ENCODE measurements around the gene RITA1.
A peak's percentile ranks its signal among the peaks of the same experiment; 100 is the strongest.

Gene RITA1

GRCh38 chr12:113236539-113237399 lies 51.2 kb downstream of the RITA1 start:
- TF ChIP-seq, protein P1, sequence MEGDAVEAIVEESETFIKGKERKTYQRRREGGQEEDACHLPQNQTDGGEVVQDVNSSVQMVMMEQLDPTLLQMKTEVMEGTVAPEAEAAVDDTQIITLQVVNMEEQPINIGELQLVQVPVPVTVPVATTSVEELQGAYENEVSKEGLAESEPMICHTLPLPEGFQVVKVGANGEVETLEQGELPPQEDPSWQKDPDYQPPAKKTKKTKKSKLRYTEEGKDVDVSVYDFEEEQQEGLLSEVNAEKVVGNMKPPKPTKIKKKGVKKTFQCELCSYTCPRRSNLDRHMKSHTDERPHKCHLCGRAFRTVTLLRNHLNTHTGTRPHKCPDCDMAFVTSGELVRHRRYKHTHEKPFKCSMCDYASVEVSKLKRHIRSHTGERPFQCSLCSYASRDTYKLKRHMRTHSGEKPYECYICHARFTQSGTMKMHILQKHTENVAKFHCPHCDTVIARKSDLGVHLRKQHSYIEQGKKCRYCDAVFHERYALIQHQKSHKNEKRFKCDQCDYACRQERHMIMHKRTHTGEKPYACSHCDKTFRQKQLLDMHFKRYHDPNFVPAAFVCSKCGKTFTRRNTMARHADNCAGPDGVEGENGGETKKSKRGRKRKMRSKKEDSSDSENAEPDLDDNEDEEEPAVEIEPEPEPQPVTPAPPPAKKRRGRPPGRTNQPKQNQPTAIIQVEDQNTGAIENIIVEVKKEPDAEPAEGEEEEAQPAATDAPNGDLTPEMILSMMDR (IDR thresholded peaks at IDR 0.05; ENCODE audit: low read length) = no peak
- no peak for TF ChIP-seq EZH2 (IDR thresholded peaks at IDR 0.05; ENCODE audit: borderline replicate concordance, low read length)
- H2AFZ ChIP-seq (ENCODE audit: low read length) = no peak overlapping the region
- peak overlapping the region; percentile 31 for H3K27ac ChIP-seq (ENCODE audit: low read depth, low read length, poor library complexity, severe bottlenecking)
- H3K36me3 ChIP-seq (ENCODE audit: insufficient read depth, low read length) = peaks cover 95% of the 10 kb centered on the region
- 0 out of 2 replicates have a peak, but pooled peaks cover 6% of the 10 kb centered on the region for H3K79me2 ChIP-seq (ENCODE audit: insufficient read depth, low read length)
- 0 out of 2 replicates have a peak, but pooled peaks cover 2% of the 10 kb centered on the region for H3F3A ChIP-seq (ENCODE audit: insufficient read depth, low read length)
- H3K9me3 ChIP-seq (ENCODE audit: low read length) = no peaks in the 10 kb centered on the region
- H4K20me1 ChIP-seq (ENCODE audit: insufficient read depth, low read length) = no peaks in the 10 kb centered on the region
- H3K9ac ChIP-seq (ENCODE audit: low read length) = no peak overlapping the region
- H3K9me2 ChIP-seq (ENCODE audit: low read depth, low read length) = no peaks in the 10 kb centered on the region
- no peaks in the 10 kb centered on the region for H3K27me3 ChIP-seq (ENCODE audit: insufficient read depth, low read length)
- H3K4me2 ChIP-seq (ENCODE audit: low read length) = no peak overlapping the region
- peaks cover 72% of the 10 kb centered on the region for H3K4me1 ChIP-seq (ENCODE audit: insufficient read depth, low read length, severe bottlenecking)
- no peak overlapping the region for H3K4me3 ChIP-seq (ENCODE audit: low read depth, low read length, poor library complexity, severe bottlenecking)

DNA sequence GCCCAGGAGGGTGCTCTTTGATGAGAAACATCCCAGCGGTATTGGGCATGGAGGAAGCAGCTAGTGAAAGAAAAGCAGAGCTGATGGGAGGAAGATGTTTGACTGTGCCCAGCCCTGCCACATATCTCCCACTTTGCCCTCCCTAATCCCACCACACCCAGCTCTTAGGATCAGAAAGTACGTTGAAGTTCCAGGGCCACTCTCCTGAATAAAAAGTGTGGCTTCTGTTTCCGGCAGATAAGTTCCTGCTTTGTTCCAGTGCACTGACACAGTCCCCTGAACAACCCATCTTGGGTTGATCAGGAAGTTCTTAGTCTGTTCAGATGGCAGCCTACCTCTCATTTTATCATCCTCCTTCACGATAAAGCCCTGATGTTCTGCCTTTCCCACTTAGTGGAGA lies 52.2 kb downstream of the RITA1 start:
- H2AFZ ChIP-seq (ENCODE audit: low read length) = no peak overlapping the region
- 0 out of 2 replicates have a peak, but pooled peaks cover 6% of the 10 kb centered on the region for H3K79me2 ChIP-seq (ENCODE audit: insufficient read depth, low read length)
- H4K20me1 ChIP-seq (ENCODE audit: insufficient read depth, low read length) = no peaks in the 10 kb centered on the region
- peaks cover 63% of the 10 kb centered on the region for H3K4me1 ChIP-seq (ENCODE audit: insufficient read depth, low read length, severe bottlenecking)
- H3K9ac ChIP-seq (ENCODE audit: low read length) = no peak overlapping the region
- no peaks in the 10 kb centered on the region for H3K9me3 ChIP-seq (ENCODE audit: low read length)
- no peak overlapping the region for H3K4me3 ChIP-seq (ENCODE audit: low read depth, low read length, poor library complexity, severe bottlenecking)
- H3K36me3 ChIP-seq (ENCODE audit: insufficient read depth, low read length) = peaks cover 95% of the 10 kb centered on the region
- TF ChIP-seq, protein P1 (IDR thresholded peaks at IDR 0.05; ENCODE audit: low read length) = no peak
- no peak for TF ChIP-seq EZH2 (IDR thresholded peaks at IDR 0.05; ENCODE audit: borderline replicate concordance, low read length)
- H3K4me2 ChIP-seq (ENCODE audit: low read length) = no peak overlapping the region
- H3F3A ChIP-seq (ENCODE audit: insufficient read depth, low read length) = 0 out of 2 replicates have a peak, but pooled peaks cover 2% of the 10 kb centered on the region
- peak overlapping the region; percentile 88 for H3K27ac ChIP-seq (ENCODE audit: low read depth, low read length, poor library complexity, severe bottlenecking)
- no peaks in the 10 kb centered on the region for H3K9me2 ChIP-seq (ENCODE audit: low read depth, low read length)
- no peaks in the 10 kb centered on the region for H3K27me3 ChIP-seq (ENCODE audit: insufficient read depth, low read length)

DNA sequence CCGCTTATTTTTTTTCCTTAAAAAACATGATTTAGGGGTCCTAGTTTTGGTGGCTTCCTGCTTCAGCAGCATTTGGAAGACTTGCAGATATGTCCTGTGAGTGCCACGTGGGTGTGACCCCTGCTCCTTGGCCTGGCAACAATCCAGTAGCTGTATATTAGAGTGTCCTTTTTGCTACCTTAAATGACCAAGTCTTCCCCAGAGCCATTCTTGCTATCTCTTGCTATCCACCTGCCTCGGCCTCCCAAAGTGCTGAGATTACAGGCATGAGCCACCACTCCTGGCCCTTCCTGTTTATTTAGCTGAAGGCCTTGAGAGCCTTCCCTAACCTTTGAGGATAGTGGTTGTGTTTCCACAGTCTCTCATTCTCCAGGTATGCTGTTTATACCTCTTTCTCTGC lies 52.8 kb downstream of the RITA1 start:
- Histone ChIP-seq H3K4me2 (ENCODE audit: low read length) (no peak overlapping the region), H4K20me1 (ENCODE audit: insufficient read depth, low read length) (no peaks in the 10 kb centered on the region), H3K9me3 (ENCODE audit: low read length) (no peaks in the 10 kb centered on the region), H3K27me3 (ENCODE audit: insufficient read depth, low read length) (no peaks in the 10 kb centered on the region), H3K27ac (ENCODE audit: low read depth, low read length, poor library complexity, severe bottlenecking) (peak overlapping the region; percentile 88), H3K9me2 (ENCODE audit: low read depth, low read length) (no peaks in the 10 kb centered on the region), H3F3A (ENCODE audit: insufficient read depth, low read length) (0 out of 2 replicates have a peak, but pooled peaks cover 2% of the 10 kb centered on the region), H2AFZ (ENCODE audit: low read length) (no peak overlapping the region), H3K4me1 (ENCODE audit: insufficient read depth, low read length, severe bottlenecking) (peaks cover 58% of the 10 kb centered on the region), H3K9ac (ENCODE audit: low read length) (no peak overlapping the region), H3K4me3 (ENCODE audit: low read depth, low read length, poor library complexity, severe bottlenecking) (no peak overlapping the region), H3K79me2 (ENCODE audit: insufficient read depth, low read length) (0 out of 2 replicates have a peak, but pooled peaks cover 6% of the 10 kb centered on the region), H3K36me3 (ENCODE audit: insufficient read depth, low read length) (peaks cover 97% of the 10 kb centered on the region)
- TF ChIP-seq, protein P1 (IDR thresholded peaks at IDR 0.05; ENCODE audit: low read length) = no peak

Measured in OCI-LY1 (cell line).